ENCODE measurements around the gene EML1.

The EML1 gene

DNA sequence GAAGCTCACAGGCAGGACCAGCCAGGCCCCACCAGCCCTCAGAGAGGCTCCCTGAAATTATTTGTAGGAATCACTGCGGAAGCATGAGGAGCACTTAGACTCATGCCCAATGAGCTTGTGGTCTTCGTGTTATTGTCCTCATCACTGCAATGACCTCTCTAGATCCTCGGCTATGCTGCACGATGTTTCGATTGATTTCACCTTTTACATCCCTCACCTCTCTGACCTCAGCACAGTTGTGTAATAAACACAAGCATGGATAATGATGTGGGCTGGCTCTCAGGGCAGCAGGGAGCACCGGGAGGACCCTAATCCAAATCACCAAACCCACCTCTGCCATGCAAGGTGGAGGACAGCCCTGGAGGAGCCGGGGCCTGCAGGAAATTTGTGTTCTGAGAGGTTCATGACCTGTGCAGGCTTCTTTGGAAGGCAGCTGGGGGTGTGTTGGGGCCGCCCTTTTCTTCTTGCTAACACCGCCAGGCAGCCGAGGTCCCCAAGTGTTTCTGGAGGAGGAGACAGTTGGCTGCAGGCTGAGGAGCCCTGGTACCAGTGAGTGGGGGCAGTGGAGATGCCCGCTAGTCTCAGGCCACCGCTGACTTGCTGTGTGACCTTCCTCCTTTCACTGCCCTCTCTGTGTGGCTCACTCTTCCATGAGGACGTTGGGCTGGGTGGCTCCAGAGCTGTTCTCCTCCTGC lies 29.5 kb upstream of the EML1 start:
- no peak for DNase-seq
- CTCF ChIA-PET: no interaction called here
- Mint-ChIP-seq H3K27ac (no peak overlapping the region), H3K4me3 (no peak overlapping the region), H3K4me1 (no peaks in the 10 kb centered on the region), H3K9me3 (no peaks in the 10 kb centered on the region), H3K27me3 (peaks cover 33% of the 10 kb centered on the region), H3K36me3 (no peaks in the 10 kb centered on the region)

DNA sequence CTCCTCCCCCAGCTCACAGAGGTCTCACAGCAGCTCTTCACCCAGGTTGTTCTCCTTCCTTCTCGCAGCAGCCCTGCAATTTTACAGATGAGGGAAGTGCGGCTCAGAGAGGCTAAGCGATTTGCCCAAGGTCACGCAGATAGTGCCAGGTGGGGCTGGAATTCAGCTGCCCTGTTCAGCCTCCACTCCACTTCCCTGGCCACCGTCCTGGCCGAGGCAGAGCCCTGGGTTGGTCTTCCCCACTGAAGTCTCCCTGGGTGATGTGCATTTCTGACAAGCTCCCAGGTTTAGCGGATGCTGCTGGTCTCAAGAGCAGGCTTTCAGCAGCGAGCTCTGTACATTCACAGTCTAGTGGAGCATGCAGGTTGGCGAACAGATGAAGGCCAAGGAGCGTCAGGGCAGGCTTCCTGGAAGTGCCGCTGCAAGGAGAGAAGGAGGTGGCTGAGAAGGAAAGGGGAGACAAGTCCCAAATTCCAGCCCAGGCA lies 28.9 kb upstream of the EML1 start:
- DNase-seq: no peak
- no peaks in the 10 kb centered on the region for H3K36me3 Mint-ChIP-seq
- CTCF ChIA-PET: no interaction called here
- no peak overlapping the region for H3K4me3 Mint-ChIP-seq
- H3K27me3 Mint-ChIP-seq: peaks cover 33% of the 10 kb centered on the region
- H3K9me3 Mint-ChIP-seq: no peaks in the 10 kb centered on the region
- H3K4me1 Mint-ChIP-seq: no peaks in the 10 kb centered on the region
- H3K27ac Mint-ChIP-seq: no peak overlapping the region

DNA sequence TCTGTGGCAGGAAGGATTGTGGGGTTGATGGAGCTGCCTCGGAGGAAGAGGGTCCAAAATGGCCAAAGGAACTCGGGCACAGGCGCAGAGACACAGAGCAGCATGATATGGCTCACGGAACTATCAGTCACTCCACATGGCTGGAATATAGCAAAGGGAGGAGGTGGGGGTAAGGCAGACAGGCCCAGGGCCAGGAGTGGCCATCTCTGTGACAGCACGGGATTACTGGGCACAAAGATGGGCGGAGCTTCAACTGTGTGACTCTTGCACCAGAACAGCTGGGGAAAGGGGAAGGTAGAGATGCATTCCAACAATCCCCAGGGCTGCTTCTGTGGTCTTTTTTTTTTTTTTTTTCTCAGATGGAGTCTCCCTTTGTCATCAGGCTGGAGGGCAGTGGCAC lies 24.8 kb upstream of the EML1 start:
- H3K27me3 Mint-ChIP-seq: peaks cover 22% of the 10 kb centered on the region
- no peak overlapping the region for H3K4me3 Mint-ChIP-seq
- H3K9me3 Mint-ChIP-seq: no peaks in the 10 kb centered on the region
- no peaks in the 10 kb centered on the region for H3K36me3 Mint-ChIP-seq
- no peaks in the 10 kb centered on the region for H3K4me1 Mint-ChIP-seq
- DNase-seq: no peak
- CTCF ChIA-PET: no interaction called here
- no peak overlapping the region for H3K27ac Mint-ChIP-seq

DNA sequence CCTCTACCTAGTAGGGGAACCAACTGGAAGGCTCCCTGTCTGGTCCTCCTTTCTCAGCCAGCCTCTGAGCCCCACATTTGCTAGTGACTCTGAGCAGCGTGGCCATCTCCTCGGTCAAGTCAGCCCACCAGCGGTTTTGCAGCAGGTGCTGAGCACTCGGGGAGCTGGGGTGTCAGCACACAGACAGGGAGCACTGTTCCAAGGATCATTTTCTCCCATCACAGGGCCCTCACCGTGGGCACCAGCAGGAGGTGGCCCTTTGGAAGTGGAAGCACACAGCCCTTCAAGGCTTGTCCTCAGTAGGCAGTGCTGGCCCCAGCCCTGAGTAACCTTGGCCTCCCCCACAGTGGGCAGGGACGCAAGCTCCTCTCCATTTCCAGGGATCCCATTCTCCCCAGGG lies 24.1 kb upstream of the EML1 start:
- Mint-ChIP-seq H3K4me1 (no peaks in the 10 kb centered on the region), H3K9me3 (no peaks in the 10 kb centered on the region), H3K36me3 (no peaks in the 10 kb centered on the region), H3K27me3 (peaks cover 26% of the 10 kb centered on the region), H3K4me3 (no peak overlapping the region), H3K27ac (no peak overlapping the region)
- DNase-seq: no peak
- CTCF ChIA-PET: no interaction called here

DNA sequence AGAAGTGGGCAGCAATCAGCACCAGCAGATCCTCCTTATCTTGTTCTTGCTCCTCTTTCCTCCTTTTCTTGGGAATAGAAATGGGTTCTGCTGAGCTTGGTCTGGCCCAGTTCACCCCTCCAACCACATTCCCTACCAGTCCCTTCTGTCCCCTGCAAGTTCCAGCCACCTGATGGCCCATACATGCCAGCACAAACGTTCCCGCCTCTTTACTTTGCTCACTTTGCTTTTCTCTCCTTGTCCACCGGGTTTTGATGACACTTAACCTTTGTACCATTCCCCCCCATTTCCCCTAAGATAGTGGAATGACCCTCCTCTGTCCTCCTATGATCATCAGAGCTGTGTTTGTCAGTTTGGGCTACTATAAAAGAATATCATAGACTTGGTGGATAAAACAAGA lies 23.4 kb upstream of the EML1 start:
- H3K4me1 Mint-ChIP-seq: no peaks in the 10 kb centered on the region
- H3K36me3 Mint-ChIP-seq: no peaks in the 10 kb centered on the region
- H3K4me3 Mint-ChIP-seq: no peak overlapping the region
- H3K27ac Mint-ChIP-seq: no peak overlapping the region
- no peaks in the 10 kb centered on the region for H3K9me3 Mint-ChIP-seq
- no peak for DNase-seq
- CTCF ChIA-PET: no interaction called here
- H3K27me3 Mint-ChIP-seq: peaks cover 27% of the 10 kb centered on the region

DNA sequence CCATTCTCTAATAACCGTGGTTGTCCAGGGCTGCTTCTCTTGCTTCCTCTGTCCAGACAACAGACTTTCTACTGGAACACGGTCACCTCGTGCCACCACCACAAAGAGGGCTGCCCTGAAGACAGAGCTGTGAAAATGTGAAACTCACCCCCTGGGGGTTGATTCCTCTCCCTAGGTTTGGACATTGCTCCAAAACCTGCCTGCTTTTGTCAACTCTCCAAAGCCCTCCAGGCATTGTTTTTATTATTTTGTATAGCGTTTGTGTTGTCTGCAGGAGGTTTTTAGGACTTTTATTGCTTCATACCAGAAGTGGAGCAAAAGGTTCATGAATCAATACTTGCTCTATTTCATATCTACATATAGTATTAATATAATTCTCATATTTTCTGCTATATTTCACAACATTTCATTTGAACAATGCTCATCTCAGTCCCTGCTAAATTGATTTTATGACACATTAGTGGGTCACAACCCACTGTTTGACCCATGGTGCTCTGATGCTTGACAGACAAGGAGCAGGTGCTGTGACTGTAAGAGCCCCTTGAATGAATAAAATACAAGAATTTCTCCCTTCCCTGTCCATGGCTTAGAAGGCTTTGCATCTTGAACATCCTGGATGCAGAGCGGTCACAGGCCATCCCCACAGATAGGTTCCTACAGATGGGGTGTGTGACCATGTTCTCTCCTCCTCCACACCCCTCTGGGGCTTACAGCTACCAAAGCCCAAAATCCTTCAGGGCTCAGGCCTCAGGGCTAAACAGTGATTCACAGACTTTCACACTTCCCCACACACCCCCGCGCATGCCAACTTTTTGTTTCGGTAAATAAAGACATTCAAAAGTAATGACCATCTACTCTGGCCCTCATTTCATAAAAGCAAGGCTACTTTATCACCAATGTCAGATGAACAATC lies 20.6 kb upstream of the EML1 start:
- CTCF ChIA-PET: no interaction called here
- H3K4me3 Mint-ChIP-seq: no peak overlapping the region
- no peaks in the 10 kb centered on the region for H3K4me1 Mint-ChIP-seq
- H3K27ac Mint-ChIP-seq: no peak overlapping the region
- H3K27me3 Mint-ChIP-seq: peaks cover 37% of the 10 kb centered on the region
- no peaks in the 10 kb centered on the region for H3K36me3 Mint-ChIP-seq
- DNase-seq: no peak
- H3K9me3 Mint-ChIP-seq: no peaks in the 10 kb centered on the region

DNA sequence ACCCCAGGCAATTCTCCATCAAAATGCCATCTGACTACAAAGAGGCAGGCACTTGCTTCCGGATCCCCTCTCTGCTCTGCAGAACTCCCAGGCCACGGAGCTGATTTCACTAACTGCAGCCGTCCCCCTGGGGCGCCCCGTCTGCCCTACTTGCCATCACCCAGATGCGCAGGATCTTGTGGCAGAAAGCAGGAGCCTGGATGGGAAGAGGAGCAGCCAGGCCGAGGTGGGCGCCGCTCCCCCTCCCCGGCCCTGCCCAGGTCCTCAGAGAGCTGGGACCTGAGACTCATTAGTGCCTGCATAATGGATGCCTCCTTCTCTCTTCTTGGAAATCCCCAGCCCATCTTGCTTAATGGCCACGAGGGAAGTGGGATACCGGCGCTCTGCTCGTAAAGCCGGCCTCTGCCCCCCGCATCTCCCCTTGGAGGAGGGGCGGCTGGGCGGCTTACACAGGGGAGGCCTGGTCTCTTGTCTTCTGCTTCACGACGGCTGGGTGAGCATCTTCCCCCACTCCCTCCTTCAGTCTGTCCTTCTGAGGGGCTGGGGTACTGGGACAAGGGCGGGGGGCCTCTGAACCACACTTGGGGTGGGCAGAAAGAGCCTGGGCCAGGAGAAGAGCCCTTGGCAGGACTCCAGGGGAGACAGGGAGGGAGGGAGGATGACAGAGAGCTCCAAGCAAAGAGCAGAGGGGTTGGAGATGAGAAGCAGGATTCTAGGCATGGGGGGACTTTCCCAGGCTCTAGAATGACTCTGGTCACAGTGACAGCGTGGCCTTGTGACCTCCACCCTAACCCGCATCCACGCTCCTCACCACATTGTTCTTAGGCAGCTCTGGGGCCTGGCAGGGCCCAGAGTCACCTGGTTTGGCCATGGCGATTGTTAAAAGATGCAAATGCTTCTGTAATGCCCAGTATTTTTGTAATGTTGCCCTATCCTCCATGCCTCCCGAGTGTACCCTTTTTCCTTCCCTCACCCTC lies 19.4 kb upstream of the EML1 start:
- CTCF ChIA-PET: no interaction called here

DNA sequence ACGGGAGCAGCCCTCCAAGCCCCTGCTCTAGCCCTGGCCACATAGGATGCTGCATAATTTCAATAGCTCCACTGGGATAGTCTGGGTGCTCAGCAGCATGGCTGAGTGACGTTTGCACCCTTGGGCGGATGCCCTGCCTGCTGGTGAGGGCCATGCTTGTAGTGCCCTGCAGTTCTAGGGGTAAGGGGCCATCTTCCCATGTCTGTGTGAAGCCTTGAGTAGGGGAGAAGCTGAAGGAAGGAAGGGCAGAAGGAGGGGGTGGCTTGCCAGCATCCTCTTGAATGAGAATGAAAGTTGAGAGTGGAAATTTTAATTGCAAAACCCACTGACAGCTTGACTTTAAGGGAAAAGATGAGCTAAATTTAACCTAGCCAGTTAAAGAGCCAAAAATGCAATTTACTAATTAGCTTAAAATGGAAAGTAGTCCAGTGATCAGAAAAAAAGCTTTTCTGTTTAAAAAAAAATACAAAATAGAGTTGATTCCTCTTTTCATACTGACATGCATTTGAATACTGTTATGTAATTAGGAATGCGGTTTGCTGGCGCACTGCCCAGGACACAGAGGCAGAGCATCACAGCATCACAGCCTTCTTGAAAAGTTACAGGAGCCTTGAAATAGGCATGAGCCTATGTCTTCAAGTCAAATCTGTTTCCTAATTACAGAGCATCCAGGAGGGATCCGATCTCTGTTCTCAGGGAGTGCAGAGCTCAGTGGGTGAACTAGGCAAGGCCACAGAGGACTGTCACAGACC lies 18.5 kb upstream of the EML1 start:
- Mint-ChIP-seq H3K9me3 (no peaks in the 10 kb centered on the region), H3K4me3 (no peak overlapping the region), H3K27ac (no peak overlapping the region), H3K4me1 (no peaks in the 10 kb centered on the region), H3K27me3 (peaks cover 35% of the 10 kb centered on the region), H3K36me3 (no peaks in the 10 kb centered on the region)
- CTCF ChIA-PET: no interaction called here
- no peak for DNase-seq

More for the DNA sequence above, 19.4 kb upstream of the EML1 start:
- no peaks in the 10 kb centered on the region for H3K4me1 Mint-ChIP-seq
- no peak overlapping the region for H3K27ac Mint-ChIP-seq
- DNase-seq: no peak
- H3K27me3 Mint-ChIP-seq: peaks cover 32% of the 10 kb centered on the region
- H3K9me3 Mint-ChIP-seq: no peaks in the 10 kb centered on the region
- no peak overlapping the region for H3K4me3 Mint-ChIP-seq
- H3K36me3 Mint-ChIP-seq: no peaks in the 10 kb centered on the region

DNA sequence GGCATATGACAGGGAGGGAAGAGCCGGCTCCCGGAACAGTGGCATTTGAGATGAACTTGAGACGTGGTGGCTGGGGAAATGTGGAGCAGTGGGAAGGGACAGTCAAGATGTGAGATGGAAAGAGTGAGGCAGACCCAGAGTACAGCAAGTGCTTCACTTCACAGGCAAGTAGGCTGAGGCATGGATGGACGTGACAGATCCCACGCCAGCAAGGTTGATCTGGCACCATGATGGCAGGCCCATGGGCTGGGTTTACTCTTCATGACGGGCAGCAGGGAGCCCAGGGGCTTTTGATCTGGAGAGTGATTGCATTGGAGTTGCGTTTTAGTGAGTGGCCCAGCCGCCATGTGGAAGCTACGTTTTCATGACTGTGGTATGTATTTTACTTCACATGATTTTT lies 17.9 kb upstream of the EML1 start:
- Mint-ChIP-seq H3K9me3 (no peaks in the 10 kb centered on the region), H3K27me3 (peaks cover 41% of the 10 kb centered on the region), H3K4me1 (no peaks in the 10 kb centered on the region), H3K4me3 (no peak overlapping the region), H3K27ac (no peak overlapping the region), H3K36me3 (no peaks in the 10 kb centered on the region)
- DNase-seq: no peak
- CTCF ChIA-PET: no interaction called here

DNA sequence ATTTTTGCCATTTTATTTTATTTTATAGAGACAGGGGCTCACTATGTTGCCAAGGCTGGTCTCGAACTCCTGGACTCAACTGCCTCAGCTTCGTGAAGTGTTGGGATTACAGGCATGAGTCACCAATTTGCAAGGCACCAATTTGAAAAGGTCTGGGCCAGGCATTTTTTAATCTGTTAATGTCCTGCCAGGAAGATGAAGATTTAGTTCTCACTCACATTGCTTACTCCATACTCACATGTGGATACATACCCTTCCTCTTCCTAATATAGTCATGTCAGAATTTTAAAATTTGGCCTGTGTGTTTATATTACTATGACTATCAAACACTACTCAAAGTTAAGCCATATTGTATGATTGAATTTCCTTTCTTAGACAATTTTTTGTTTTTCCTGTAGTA lies 15.3 kb upstream of the EML1 start:
- Mint-ChIP-seq H3K27me3 (peaks cover 54% of the 10 kb centered on the region), H3K4me1 (no peaks in the 10 kb centered on the region), H3K36me3 (no peaks in the 10 kb centered on the region), H3K9me3 (no peaks in the 10 kb centered on the region), H3K27ac (no peak overlapping the region), H3K4me3 (no peak overlapping the region)
- no peak for DNase-seq
- CTCF ChIA-PET: interaction anchor here (1.3 kb wide), 1 partner anchor 48 kb away, joined by 3 read pairs; no protein-coding TSS in a partner anchor

DNA sequence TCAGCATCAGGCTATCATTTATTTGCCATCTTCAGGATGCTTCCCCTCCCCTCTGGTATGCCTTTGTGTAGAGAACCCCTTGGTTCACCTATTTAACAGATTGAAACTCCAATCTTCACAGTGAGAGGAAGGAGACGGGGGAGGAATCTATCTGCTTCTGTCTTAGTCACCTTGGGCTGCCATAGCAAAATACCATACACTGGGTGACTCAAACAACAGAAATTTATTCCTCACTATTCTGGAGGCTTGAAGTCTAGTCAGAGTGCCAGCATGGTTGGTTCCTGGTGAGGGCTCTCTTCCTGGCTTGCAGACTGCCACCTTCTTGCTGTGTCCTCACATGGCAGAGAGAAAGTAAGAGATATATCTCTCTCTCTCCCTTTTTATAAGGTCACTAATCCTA lies 13.5 kb upstream of the EML1 start:
- Mint-ChIP-seq H3K4me1 (no peaks in the 10 kb centered on the region), H3K27ac (no peak overlapping the region), H3K4me3 (no peak overlapping the region), H3K27me3 (peaks cover 43% of the 10 kb centered on the region), H3K9me3 (no peaks in the 10 kb centered on the region), H3K36me3 (no peaks in the 10 kb centered on the region)
- DNase-seq: no peak
- CTCF ChIA-PET: no interaction called here

DNA sequence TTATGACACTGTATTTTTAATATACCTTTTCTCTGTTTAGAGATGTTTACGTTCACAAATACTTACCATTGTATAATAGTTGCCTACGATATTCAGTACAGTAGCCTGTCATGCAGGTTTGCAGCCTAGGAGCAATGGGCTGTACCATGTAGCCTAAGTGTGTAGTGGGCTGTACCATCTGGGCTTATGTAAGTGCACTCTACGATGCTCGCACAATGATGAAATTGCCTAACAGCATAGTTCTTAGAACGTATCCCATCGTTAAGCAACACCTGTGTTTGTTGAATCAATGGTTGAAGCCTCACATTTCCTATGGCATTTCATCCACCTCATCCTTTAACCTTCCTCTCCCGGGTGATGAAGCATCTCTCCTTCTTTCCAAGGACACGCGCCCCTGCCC lies 12.5 kb upstream of the EML1 start:
- DNase-seq: no peak
- H3K36me3 Mint-ChIP-seq: no peaks in the 10 kb centered on the region
- no peaks in the 10 kb centered on the region for H3K4me1 Mint-ChIP-seq
- CTCF ChIA-PET: no interaction called here
- no peaks in the 10 kb centered on the region for H3K9me3 Mint-ChIP-seq
- peaks cover 42% of the 10 kb centered on the region for H3K27me3 Mint-ChIP-seq
- no peak overlapping the region for H3K27ac Mint-ChIP-seq
- H3K4me3 Mint-ChIP-seq: no peak overlapping the region

DNA sequence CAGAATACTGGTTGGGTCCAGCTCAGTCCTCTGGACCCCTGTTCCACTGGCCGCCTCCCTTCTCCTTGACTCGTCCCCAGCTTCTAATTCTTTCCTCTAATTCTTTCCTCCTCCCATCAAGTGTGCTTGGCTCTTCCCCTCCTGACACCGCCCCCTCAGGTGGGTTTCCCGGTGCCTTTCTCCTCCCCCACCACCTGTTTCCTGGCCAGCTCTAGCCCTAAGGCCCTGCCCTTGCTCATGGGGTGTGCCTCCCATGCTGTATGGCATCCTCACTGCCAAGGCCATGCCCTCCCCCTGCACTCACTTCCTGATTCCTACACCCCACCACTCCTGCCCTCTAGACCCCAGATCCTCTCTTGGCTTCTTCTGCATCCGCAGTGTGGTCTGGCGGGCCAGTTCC lies 12.1 kb upstream of the EML1 start:
- Mint-ChIP-seq H3K27me3 (peaks cover 42% of the 10 kb centered on the region), H3K4me3 (no peak overlapping the region), H3K4me1 (no peaks in the 10 kb centered on the region), H3K9me3 (no peaks in the 10 kb centered on the region), H3K27ac (no peak overlapping the region), H3K36me3 (no peaks in the 10 kb centered on the region)
- no peak for DNase-seq
- CTCF ChIA-PET: no interaction called here
